Natural killer cell treated with Interleukin-12 subunit alpha and Interleukin-12 subunit beta and Interleukin-15 and Interleukin-18, amount 100 ng/mL, for 72 hours (primary cell): Measurements from ENCODE around the gene CD9. TPM values are rescaled to one million over a fixed set of nuclear protein-coding genes. Genes with fewer than 3 reads are reported as not detected.
A peak's percentile ranks its signal among the peaks of the same experiment; 100 is the strongest.

ENCODE experiments used
- ATAC-seq, 2 donors: fragments of 150-1000 bp; cut with Tn5 transposase in 1 of 2; sonication (Bioruptor Pico), chemical (Tn5 transposase) in 1 of 2; 2 replicates each; pipeline ENCODE4 v1.10.0; 2021
- DNase-seq: peaks from one replicate; pipeline ENCODE4 v3.0.0; 2022; ENCODE audit warnings: low spot score
- H3K27ac Mint-ChIP-seq, 2 donors: 1 replicate in 1 of 2; 2 replicates in 1 of 2; pipeline ENCODE4 v1.8.0; 2022; ENCODE audit warnings: mixed read lengths in 2 of 2, mild to moderate bottlenecking in 1 of 2, moderate library complexity in 1 of 2
- H3K27me3 Mint-ChIP-seq, 2 donors: 1 replicate in 1 of 2; 2 replicates in 1 of 2; pipeline ENCODE4 v1.8.0; 2022; ENCODE audit warnings: mixed read lengths in 2 of 2
- H3K36me3 Mint-ChIP-seq: one replicate; pipeline ENCODE4 v1.8.0; 2022; ENCODE audit warnings: mixed read lengths
- H3K4me1 Mint-ChIP-seq, 2 donors: 1 replicate in 1 of 2; 2 replicates in 1 of 2; pipeline ENCODE4 v1.8.0; 2022; ENCODE audit warnings: low read depth in 2 of 2, mixed read lengths in 2 of 2, mild to moderate bottlenecking in 1 of 2
- H3K4me3 Mint-ChIP-seq: one replicate; pipeline ENCODE4 v1.8.0; 2022; ENCODE audit warnings: mixed read lengths
- H3K9me3 Mint-ChIP-seq: 2 replicates; pipeline ENCODE4 v1.8.0; 2022; ENCODE audit warnings: mixed read lengths
- total RNA-seq, 2 donors: library from RNA; stranded (reverse); gene quantifications; one replicate each; pipeline ENCODE4 v1.2.3, GENCODE V29; 2022

CD9 gene
- total RNA-seq, 2 donors from 2014 or later, result 1.1 to 3.3 TPM

DNA sequence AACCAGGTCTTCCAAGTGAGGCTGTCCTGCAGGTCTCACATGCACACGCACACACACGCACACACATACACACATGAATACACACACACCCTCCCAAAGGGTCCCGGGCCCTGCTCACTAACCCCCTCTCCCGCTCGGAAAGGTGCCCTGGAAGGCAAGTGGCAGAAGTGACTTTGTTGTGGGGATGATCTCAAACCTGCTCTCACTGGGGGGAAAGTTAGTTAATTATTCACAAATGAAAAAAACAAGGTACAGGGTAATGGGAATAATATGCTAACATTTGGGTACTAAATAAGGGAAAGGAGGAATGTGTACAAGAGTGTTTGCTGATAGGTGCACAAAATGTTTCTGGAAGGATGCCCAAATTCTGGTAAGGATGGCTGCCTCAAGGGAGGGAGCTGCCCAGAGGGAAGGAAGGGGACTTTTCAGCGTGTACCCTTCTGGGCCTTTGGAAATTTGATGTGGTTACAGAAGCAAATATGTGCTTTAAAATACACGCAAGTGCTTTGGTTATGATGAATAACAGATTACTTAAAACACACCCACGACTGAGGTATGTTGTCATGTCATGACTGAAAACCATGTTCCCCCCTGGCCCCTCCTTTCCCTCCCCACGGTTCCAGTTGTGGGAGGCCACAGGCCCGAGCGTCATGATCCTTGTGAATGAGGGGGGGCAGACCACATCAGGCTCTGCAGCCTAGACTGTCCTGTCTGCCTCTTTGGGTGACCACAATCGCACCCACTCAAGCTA is 66.9 kb downstream of the CD9 start:
- H3K27me3 Mint-ChIP-seq, result peaks cover 3 to 13% of the 10 kb centered on the region in 2 donors
- ATAC-seq (peak; percentile 71 to 78), DNase-seq (no peak)
- no peaks in the 10 kb centered on the region for H3K36me3 Mint-ChIP-seq
- H3K9me3 Mint-ChIP-seq, result no peaks in the 10 kb centered on the region
- no peak overlapping the region for H3K4me3 Mint-ChIP-seq
- peak overlapping the region in 1 of 2 donors; percentile 27 for H3K27ac Mint-ChIP-seq
- peaks cover 6 to 9% of the 10 kb centered on the region in 2 donors for H3K4me1 Mint-ChIP-seq

DNA sequence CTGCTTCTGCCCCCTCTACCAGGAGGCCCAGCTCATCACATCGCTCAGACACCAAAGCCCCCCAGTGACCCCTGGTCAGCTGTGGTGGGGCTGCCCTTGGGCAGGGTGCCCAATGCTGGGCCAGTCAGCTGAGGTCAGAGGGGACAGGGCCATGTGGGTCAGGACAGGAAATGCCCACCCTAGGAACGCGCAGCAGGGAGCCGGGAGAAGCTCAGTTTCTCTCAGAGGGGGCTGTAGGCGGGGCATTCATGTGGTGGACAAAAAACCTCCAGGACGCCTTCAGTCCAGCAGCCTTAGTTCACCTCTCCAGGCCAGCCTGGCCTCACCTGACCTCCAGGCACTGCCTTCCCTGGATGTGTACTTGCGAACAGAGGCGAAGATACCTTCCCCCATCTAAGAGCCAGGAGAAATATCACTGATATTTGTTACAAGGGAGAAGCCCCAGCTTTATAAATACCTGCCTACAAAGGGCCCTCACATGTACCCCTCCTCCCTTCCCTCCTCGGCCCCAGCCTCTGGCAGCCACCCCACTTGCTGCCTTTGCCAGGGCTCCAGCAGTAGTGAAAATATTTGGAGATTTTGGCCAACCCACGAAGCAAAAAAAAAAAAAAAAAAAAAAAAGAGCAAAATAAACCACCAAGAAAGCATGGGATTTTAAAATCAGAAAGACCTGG is 68.4 kb downstream of the CD9 start:
- peaks cover 0 to 9% of the 10 kb centered on the region in 2 donors for H3K4me1 Mint-ChIP-seq
- H3K36me3 Mint-ChIP-seq, result no peaks in the 10 kb centered on the region
- ATAC-seq (no peak), DNase-seq (no peak)
- peaks cover 6 to 8% of the 10 kb centered on the region in 2 donors for H3K27me3 Mint-ChIP-seq
- H3K9me3 Mint-ChIP-seq, result no peaks in the 10 kb centered on the region
- no peak overlapping the region for H3K4me3 Mint-ChIP-seq
- H3K27ac Mint-ChIP-seq, result no peak overlapping the region

DNA sequence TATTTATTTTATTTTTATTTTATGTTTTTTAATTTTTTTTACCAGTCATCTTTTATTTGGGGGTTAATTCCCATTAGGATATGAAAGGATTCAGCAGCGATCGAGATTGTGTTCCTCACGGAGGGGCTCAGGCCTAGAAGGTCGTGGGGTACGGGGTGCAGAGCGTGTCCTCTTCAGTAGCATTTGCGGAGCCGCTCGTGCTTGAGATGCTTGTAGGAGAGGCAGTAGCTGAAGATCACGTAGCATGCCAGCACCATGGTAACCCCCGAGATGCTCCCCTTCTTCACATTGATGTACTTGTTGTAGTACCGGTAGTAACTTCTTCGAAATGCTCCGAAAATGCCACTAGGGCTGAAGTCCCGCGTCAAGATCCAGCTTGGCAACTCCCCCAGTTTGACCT is 69.8 kb downstream of the CD9 start:
- Mint-ChIP-seq H3K9me3 (no peaks in the 10 kb centered on the region), H3K27me3 (peaks cover 5 to 13% of the 10 kb centered on the region in 2 donors), H3K4me3 (no peak overlapping the region), H3K27ac (no peak overlapping the region), H3K36me3 (no peaks in the 10 kb centered on the region), H3K4me1 (peaks cover 0 to 9% of the 10 kb centered on the region in 2 donors)
- DNase-seq (no peak), ATAC-seq (no peak)

DNA sequence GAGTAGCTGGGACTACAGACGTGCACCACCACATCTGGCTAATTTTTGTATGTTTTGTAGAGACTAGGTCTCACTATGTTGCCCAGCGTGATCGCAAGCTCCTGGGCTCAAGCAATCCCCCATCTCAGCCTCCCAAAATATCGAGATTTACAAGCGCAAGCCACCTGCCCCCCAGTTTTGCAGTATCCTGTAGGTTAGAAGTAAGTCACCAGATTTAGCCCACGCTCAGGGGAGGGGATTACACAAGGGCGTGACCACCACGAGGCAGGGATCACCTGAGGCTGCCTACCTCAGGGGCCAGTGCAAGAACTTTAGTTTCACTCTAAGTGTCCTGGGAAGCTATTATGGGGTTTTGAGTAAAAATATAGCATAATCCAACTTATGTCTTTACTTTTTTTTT is 71.1 kb downstream of the CD9 start:
- Mint-ChIP-seq H3K36me3 (no peaks in the 10 kb centered on the region), H3K9me3 (no peaks in the 10 kb centered on the region), H3K4me3 (no peak overlapping the region), H3K4me1 (peaks cover 0 to 9% of the 10 kb centered on the region in 2 donors), H3K27me3 (peaks cover 7 to 22% of the 10 kb centered on the region in 2 donors), H3K27ac (no peak overlapping the region)
- DNase-seq (no peak), ATAC-seq (no peak)

DNA sequence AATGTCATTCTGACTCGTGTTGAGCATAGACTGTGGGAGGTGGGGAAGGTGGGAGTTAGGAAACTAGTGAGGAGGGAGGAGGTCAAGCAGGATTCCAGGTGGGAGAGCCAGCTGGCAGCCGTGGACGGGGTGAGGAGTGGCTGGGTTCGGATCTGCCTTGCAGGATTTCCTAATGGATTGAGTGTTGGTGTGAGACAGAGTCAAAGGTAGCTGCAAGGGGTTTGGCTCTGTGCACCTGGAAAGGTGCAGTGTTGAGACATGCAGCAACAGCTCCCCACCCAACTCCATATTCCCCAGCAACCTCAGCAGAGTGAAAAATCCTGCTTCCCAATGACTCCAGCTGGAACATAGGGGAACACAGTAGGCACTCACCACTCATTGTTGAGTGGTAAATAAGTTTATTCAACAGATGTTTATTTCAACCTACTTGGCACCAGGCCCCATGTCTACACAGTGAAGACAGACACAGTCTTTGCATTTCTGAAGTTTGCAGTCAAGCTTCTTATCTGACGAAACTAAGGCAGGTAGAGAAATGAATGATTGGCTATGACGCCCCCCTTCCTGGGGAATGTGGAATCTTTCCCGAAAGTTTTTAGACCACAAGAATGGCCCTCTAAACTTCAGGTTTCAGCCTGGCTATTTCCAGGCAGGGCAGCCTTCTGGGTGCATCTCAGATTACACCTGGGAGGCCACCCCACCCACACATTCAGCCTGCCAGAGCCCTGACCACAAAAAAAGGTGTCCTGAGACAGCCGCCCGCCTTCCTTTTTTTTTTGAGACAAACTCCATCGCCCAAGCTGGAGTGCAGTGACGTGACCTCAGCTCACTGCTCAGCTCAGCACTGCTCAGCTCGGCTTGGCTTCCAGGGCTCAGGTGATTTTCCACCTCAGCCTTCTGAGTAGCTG is 72.4 kb downstream of the CD9 start:
- no peaks in the 10 kb centered on the region for H3K4me1 Mint-ChIP-seq
- H3K36me3 Mint-ChIP-seq, result no peaks in the 10 kb centered on the region
- no peak for ATAC-seq
- no peak for DNase-seq
- no peak overlapping the region for H3K27ac Mint-ChIP-seq
- no peak overlapping the region for H3K4me3 Mint-ChIP-seq
- peaks cover 12 to 24% of the 10 kb centered on the region in 2 donors for H3K27me3 Mint-ChIP-seq
- H3K9me3 Mint-ChIP-seq, result no peaks in the 10 kb centered on the region

DNA sequence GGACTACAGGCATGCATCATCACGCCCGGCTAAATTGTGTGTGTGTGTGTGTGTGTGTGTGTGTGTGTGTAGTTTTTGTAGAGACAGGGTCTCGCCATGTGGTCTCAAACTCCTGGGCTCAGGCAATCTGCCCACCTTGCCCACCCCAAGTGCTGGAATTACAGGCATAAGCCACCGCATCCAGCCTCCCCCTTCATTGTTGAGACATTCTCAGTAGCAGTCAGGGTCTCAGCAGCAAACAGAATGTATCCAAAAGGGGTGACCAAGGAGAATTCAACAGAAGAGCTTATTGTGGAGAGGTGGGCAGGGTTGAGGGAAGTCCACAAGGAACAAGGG is 73.0 kb downstream of the CD9 start:
- DNase-seq (no peak), ATAC-seq (no peak)
- peaks cover 16 to 24% of the 10 kb centered on the region in 2 donors for H3K27me3 Mint-ChIP-seq
- peaks cover 0 to 3% of the 10 kb centered on the region in 2 donors for H3K4me1 Mint-ChIP-seq
- H3K36me3 Mint-ChIP-seq, result no peaks in the 10 kb centered on the region
- H3K27ac Mint-ChIP-seq, result no peak overlapping the region
- H3K9me3 Mint-ChIP-seq, result no peaks in the 10 kb centered on the region
- no peak overlapping the region for H3K4me3 Mint-ChIP-seq

DNA sequence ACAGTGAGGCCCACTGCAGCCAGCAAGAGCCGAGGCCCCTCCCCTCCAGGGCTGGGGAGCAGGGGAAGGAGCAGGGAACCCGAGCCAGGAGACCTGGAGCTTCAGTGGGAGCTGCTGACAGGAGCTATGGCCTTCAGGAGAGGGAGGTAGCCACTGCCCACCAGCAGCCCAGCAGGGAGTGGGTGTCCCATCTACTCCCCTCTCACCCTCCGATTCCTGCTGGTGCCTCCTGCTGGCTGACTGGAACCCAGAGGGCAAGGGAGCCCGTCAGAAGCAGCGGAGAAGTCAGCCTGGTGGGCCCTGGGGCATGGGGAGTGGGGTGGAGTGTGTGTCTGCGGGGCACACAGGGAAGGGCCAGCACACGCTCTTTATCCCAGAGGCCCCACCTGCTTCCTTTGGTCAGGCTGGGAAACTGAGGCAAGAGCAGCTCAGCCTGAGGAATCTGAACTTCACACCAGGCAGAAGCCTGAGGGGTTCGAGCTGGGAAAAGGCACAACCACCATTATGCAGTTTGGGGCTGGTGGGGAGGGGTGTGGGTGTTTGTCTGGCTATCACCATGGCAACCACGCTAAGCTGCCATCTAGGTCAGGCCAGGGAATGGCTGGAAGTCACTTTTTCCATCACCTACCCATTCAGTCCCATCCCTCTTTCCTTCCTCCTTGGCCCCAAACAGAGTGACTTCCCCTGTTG is 73.5 kb downstream of the CD9 start:
- Mint-ChIP-seq H3K36me3 (no peaks in the 10 kb centered on the region), H3K4me1 (peaks cover 0 to 3% of the 10 kb centered on the region in 2 donors), H3K27ac (no peak overlapping the region), H3K27me3 (peaks cover 16 to 24% of the 10 kb centered on the region in 2 donors), H3K9me3 (no peaks in the 10 kb centered on the region), H3K4me3 (no peak overlapping the region)
- ATAC-seq (no peak), DNase-seq (no peak)

DNA sequence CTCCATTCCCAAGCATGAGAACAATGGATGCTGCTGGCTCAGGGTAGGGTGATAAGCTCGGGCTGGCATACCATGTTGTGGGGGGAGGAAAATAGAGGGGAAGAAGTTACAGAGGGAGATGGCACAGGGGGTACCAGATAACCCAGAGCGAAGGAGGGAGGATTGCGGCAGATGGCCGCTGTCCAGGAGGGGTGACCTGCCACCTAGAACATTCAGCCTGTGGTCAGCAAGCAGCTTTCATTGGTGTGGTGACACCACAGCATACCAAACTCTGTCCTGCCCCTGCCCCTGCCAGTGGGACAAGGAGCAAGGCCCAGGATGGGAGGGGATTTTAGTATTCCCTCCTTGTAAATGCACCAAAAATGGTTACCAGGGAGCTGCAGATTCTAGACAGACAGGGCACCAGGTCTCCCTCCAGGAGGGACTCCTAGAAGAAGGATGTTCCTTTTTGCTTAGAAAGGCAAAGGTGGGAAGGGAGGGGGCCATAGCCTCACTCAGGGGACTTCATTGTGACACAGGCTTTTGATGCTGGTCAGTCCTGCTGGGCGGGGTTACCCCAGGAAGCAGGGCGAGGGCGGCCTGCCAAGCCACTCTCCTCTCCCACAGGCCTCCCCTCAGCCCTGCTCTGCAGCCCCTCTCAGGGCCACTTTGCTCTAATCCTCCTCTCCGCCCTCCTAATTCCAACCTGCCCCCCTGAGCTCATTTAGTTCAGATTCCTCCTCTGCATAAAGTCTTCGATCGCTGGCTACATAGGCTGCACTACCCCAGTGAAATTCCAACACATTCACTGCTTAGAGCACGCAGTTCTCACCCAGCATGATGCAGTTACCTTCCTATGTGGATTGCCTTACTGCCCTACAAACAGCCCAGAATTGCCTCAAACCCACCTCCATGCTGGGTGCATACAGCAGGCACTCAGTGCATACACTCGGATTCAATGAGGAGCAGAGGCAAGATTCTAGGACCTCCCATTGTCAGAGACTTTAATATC is 74.3 kb downstream of the CD9 start:
- Mint-ChIP-seq H3K27ac (no peak overlapping the region), H3K4me1 (peaks cover 0 to 3% of the 10 kb centered on the region in 2 donors)
- no peak for ATAC-seq

DNA sequence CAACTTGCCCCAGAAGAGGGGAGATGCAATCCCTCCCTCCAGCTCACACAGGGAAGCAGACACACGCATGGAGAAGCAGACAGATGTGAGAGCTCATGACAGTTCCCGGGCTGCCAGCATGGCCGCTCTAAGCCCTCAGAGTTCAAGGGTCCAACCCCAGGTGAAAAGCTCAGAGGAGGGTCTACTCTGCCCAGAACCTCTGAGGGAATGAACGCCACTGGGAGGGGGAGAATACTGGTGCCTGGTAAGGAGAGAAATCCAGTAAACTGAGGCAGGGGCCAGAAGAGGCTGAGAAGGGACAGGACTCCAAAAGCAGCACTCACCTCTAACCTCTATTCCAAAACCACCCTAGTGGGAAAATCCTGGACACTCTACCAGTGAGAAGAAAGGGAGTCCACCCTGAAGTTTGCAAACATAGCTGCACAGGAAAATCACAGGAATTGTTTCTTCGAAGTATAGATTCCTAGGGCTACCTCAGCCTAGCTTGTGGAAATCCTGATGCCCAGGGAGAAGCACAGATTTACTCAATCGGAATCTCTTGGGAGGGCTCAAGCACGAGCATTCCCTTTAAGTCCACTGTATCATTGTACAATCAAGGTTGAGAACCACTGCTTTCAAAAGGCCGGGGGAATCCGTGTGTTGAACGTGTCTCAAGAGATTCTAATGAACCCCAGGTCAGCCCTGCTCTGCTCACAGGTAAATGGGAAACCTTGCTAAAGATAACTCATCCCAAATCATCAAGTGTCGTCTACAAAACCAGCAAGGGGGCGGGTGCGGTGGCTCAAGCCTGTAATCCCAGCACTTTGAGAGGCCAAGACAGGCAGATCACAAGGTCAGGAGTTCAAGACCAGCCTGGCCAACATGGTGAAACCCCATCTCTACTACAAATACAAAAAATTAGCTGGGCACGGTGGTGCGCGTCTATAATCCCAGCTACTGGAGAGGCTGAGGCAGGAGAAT is 76.0 kb downstream of the CD9 start:
- H3K36me3 Mint-ChIP-seq, result no peaks in the 10 kb centered on the region
- no peak overlapping the region for H3K4me3 Mint-ChIP-seq
- peaks cover 32 to 37% of the 10 kb centered on the region in 2 donors for H3K27me3 Mint-ChIP-seq
- H3K27ac Mint-ChIP-seq, result no peak overlapping the region
- DNase-seq (no peak), ATAC-seq (no peak)
- H3K9me3 Mint-ChIP-seq, result no peaks in the 10 kb centered on the region
- H3K4me1 Mint-ChIP-seq, result peaks cover 0 to 6% of the 10 kb centered on the region in 2 donors

More for the DNA sequence above, 74.3 kb downstream of the CD9 start:
- H3K4me3 Mint-ChIP-seq, result no peak overlapping the region
- H3K36me3 Mint-ChIP-seq, result no peaks in the 10 kb centered on the region
- DNase-seq, result no peak
- H3K9me3 Mint-ChIP-seq, result no peaks in the 10 kb centered on the region
- peaks cover 16 to 24% of the 10 kb centered on the region in 2 donors for H3K27me3 Mint-ChIP-seq

DNA sequence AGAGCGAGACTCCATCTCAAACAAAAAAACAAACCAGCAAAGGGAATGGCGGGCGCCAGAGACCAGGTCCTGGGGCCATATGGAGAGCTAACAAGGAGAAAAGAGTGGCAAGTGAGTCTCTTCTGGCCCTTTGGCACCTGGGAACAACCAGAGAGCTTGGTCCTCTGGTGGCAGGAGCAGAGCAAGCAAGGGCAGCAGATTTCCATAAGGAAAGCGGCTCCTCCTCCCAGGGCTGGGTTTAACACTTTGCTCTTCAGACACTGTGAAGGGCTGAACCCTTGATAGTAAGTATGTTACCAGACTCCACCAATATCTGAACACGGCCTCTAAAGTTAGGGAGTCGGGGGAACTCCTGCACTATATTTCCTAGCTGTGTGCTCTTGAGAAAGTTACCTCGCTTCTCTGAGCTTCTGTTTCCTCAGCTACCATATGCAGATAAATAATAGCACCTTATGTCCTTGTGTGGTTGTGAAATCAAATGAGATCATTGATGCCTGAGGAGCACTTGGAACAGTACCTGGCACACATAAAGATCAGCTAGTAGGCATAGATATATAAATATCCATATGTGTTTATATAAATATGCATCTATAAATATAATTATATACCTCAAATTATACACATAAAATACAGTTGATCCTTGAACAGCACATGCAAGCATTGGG is 76.9 kb downstream of the CD9 start:
- no peaks in the 10 kb centered on the region for H3K9me3 Mint-ChIP-seq
- no peaks in the 10 kb centered on the region for H3K36me3 Mint-ChIP-seq
- H3K4me1 Mint-ChIP-seq, result peaks cover 0 to 6% of the 10 kb centered on the region in 2 donors
- DNase-seq, result no peak
- no peak overlapping the region for H3K27ac Mint-ChIP-seq
- no peak for ATAC-seq
- peaks cover 40 to 41% of the 10 kb centered on the region in 2 donors for H3K27me3 Mint-ChIP-seq
- no peak overlapping the region for H3K4me3 Mint-ChIP-seq

DNA sequence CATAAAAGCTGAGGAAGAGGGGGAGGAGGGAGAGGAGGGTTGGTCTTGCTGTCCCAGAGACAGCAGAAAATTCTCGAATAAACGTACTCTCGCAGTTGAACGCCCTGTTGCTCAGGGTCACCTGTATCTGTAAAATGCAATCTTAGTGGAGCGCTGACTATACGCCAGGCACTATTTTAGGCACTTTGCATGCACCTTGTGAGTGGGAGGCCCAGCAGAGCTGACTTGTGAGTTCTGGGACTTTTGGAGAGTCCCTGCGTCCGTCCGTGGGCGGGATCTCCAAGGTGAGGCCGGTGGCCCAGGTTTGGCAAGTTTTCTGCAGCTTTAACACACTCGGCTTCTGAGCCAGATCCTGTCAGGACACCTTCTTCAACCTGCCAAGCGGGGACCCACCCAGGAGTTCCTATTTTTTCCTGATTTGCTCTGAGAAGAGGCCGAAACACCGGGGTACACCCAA is 77.8 kb downstream of the CD9 start:
- Mint-ChIP-seq H3K36me3 (no peaks in the 10 kb centered on the region), H3K9me3 (no peaks in the 10 kb centered on the region), H3K4me1 (peaks cover 0 to 6% of the 10 kb centered on the region in 2 donors), H3K4me3 (peak overlapping the region; percentile 73), H3K27ac (peak overlapping the region in 1 of 2 donors; percentile 26), H3K27me3 (peaks cover 43 to 47% of the 10 kb centered on the region in 2 donors)
- ATAC-seq (no peak), DNase-seq (no peak)
